Measurements from ENCODE around the gene ITPKC.
"Not testable (repeated sequence)": the region's sequence is repeated elsewhere in the genome, so short reads cannot be mapped to it uniquely, and the experiment has no call there.

The ITPKC gene

GRCh38 chr19:40724855-40725254 is 7.9 kb downstream of the ITPKC start:
- no peak for TF ChIP-seq CTCF (IDR thresholded peaks at IDR 0.05; ENCODE audit: borderline replicate concordance, control extremely low read depth, extremely low read depth, insufficient read depth, missing control alignments)
- no peak for DNase-seq (ENCODE audit: low spot score)
- in situ Hi-C loops (cut with MboI; ENCODE audit: low sequenced_read_pairs, unreplicated experiment), result no loop called here

GRCh38 chr19:40726279-40726678 is 9.4 kb downstream of the ITPKC start:
- TF ChIP-seq CTCF (IDR thresholded peaks at IDR 0.05; ENCODE audit: borderline replicate concordance, control extremely low read depth, extremely low read depth, insufficient read depth, missing control alignments), result no peak
- DNase-seq (ENCODE audit: low spot score), result no peak
- in situ Hi-C loops (cut with MboI; ENCODE audit: low sequenced_read_pairs, unreplicated experiment), result no loop called here

GRCh38 chr19:40730065-40730464 is 13.2 kb downstream of the ITPKC start:
- in situ Hi-C loops (cut with MboI; ENCODE audit: low sequenced_read_pairs, unreplicated experiment); DNase-seq (ENCODE audit: low spot score): not testable (repeated sequence)

GRCh38 chr19:40732304-40732703 is 15.4 kb downstream of the ITPKC start:
- in situ Hi-C loops (cut with MboI; ENCODE audit: low sequenced_read_pairs, unreplicated experiment); DNase-seq (ENCODE audit: low spot score): not testable (repeated sequence)

DNA sequence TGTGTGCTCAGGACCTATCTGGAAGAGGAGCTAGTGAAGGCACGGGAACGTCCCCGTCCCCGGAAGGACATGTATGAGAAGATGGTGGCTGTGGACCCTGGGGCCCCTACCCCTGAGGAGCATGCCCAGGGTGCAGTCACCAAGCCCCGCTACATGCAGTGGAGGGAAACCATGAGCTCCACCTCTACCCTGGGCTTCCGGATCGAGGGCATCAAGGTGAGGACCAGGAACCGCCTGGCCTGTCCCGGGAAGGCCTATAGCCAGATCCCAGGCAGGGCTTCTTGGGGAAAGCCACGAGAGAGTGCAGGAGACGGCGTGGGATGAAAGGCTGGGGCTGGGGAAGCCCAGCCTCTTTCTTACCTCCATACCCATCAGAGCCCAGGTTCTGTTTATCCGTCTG is 16.2 kb downstream of the ITPKC start:
- DNase-seq (ENCODE audit: low spot score), result no peak
- no peak for TF ChIP-seq CTCF (IDR thresholded peaks at IDR 0.05; ENCODE audit: borderline replicate concordance, control extremely low read depth, extremely low read depth, insufficient read depth, missing control alignments)
- in situ Hi-C loops (cut with MboI; ENCODE audit: low sequenced_read_pairs, unreplicated experiment), result no loop called here

GRCh38 chr19:40735013-40735771 is 18.3 kb downstream of the ITPKC start:
- TF ChIP-seq CTCF (IDR thresholded peaks at IDR 0.05; ENCODE audit: borderline replicate concordance, control extremely low read depth, extremely low read depth, insufficient read depth, missing control alignments), result no peak
- in situ Hi-C loops (cut with MboI; ENCODE audit: low sequenced_read_pairs, unreplicated experiment), result no loop called here
- no peak for DNase-seq (ENCODE audit: low spot score)

GRCh38 chr19:40736661-40737060 is 19.7 kb downstream of the ITPKC start:
- in situ Hi-C loops (cut with MboI; ENCODE audit: low sequenced_read_pairs, unreplicated experiment), result no loop called here
- TF ChIP-seq CTCF (IDR thresholded peaks at IDR 0.05; ENCODE audit: borderline replicate concordance, control extremely low read depth, extremely low read depth, insufficient read depth, missing control alignments), result no peak
- no peak for DNase-seq (ENCODE audit: low spot score)
